ENCODE data around the gene NT5C. TPM values are rescaled to one million over a fixed set of nuclear protein-coding genes. Genes with fewer than 3 reads are reported as not detected.
"Not testable (repeated sequence)": the region's sequence is repeated elsewhere in the genome, so short reads cannot be mapped to it uniquely, and the experiment has no call there.

Gene NT5C
- total RNA-seq = 100 to 1,000 TPM in 1 of 4 donors, 10 to 100 TPM in 3; 56.0 to 101 (median 68.6) TPM

- peak; percentile 46 for DNase-seq (ENCODE audit: low spot score)
- peak; percentile 93 for ATAC-seq (ENCODE audit: low FRiP score)
- TF ChIP-seq, protein P1, sequence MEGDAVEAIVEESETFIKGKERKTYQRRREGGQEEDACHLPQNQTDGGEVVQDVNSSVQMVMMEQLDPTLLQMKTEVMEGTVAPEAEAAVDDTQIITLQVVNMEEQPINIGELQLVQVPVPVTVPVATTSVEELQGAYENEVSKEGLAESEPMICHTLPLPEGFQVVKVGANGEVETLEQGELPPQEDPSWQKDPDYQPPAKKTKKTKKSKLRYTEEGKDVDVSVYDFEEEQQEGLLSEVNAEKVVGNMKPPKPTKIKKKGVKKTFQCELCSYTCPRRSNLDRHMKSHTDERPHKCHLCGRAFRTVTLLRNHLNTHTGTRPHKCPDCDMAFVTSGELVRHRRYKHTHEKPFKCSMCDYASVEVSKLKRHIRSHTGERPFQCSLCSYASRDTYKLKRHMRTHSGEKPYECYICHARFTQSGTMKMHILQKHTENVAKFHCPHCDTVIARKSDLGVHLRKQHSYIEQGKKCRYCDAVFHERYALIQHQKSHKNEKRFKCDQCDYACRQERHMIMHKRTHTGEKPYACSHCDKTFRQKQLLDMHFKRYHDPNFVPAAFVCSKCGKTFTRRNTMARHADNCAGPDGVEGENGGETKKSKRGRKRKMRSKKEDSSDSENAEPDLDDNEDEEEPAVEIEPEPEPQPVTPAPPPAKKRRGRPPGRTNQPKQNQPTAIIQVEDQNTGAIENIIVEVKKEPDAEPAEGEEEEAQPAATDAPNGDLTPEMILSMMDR (IDR thresholded peaks at IDR 0.05) = peak in 1 of 3 donors; percentile 67
Measured at GRCh38 chr17:75131278-75132017, at the start of gene NT5C. Gene NT5C (minus strand): TSS chr17:75131742. CDS start chr17:75131707, 35 bp downstream.

GRCh38 chr17:75181110-75181509 lies 49.6 kb upstream of the NT5C start:
- DNase-seq (ENCODE audit: low spot score) (no peak), ATAC-seq (ENCODE audit: low FRiP score) (no peak)
- TF ChIP-seq, protein P1 (IDR thresholded peaks at IDR 0.05) = no peak

GRCh38 chr17:75178453-75178852 lies 46.9 kb upstream of the NT5C start:
- ATAC-seq (ENCODE audit: low FRiP score) = no peak
- TF ChIP-seq, protein P1 (IDR thresholded peaks at IDR 0.05) = no peak
- no peak for DNase-seq (ENCODE audit: low spot score)

DNA sequence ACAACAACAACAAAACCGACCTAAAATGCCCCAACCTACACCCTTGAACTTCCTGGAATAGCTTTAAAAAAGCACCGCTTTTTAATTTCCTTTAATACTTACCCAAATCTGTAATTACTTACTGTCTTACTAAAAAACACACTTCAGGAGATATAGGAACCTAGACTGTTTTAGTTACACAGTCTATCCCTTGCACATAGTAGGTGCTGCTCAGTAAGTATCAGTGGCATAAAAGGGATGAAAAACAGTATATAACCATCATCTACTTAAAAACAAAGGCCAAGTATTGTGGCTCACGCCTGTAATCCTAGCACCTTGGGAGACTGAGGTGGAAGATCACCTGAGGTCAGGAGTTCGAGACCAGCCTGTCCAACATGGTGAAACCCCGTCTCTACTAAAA lies 45.1 kb upstream of the NT5C start:
- ATAC-seq (ENCODE audit: low FRiP score) (no peak), DNase-seq (ENCODE audit: low spot score) (no peak)
- TF ChIP-seq, protein P1 (IDR thresholded peaks at IDR 0.05) = no peak

- no peak for DNase-seq (ENCODE audit: low spot score)
- ATAC-seq (ENCODE audit: low FRiP score) = no peak
- TF ChIP-seq, protein P1 (IDR thresholded peaks at IDR 0.05) = no peak
Measured at GRCh38 chr17:75174996-75175395, 43.5 kb upstream of the NT5C start.

GRCh38 chr17:75173526-75173925 lies 42.0 kb upstream of the NT5C start:
- TF ChIP-seq, protein P1 (IDR thresholded peaks at IDR 0.05) = no peak
- ATAC-seq (ENCODE audit: low FRiP score) (no peak), DNase-seq (ENCODE audit: low spot score) (no peak)

DNA sequence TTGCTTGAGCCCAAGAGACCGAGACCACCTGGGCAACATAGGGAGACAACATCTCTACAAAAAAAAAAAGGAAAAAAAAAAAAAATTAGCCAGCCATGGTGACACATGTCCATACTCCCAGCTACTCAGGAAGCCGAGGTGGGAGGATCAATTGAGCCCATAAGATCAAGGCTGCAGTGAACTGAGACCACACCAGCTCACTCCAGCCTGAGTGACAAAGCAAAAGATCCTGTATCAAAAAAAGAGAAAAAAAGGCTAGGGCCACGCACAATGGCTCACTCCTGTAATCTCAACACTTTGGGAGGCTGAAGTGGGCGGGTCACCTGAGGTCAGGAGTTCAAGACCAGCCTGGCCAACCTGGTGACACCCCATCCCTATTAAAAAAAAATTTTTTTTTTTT lies 37.5 kb upstream of the NT5C start:
- ATAC-seq (ENCODE audit: low FRiP score) (no peak), DNase-seq (ENCODE audit: low spot score) (no peak)
- TF ChIP-seq, protein P1 (IDR thresholded peaks at IDR 0.05) = no peak

GRCh38 chr17:75164606-75165005 lies 33.1 kb upstream of the NT5C start:
- ATAC-seq (ENCODE audit: low FRiP score); DNase-seq (ENCODE audit: low spot score): not testable (repeated sequence)

Data from omental fat pad (tissue), 4 donors.